ENCODE data around the gene KAT6B. TPM values are rescaled to one million over a fixed set of nuclear protein-coding genes. Genes with fewer than 3 reads are reported as not detected.

Gene KAT6B
- total and polyA plus RNA-seq, 2 of the 8 experiments (the other 6 are each of a cell fraction or from before 2014, with no cell fraction given), result 7.3 to 30.8 TPM

DNA sequence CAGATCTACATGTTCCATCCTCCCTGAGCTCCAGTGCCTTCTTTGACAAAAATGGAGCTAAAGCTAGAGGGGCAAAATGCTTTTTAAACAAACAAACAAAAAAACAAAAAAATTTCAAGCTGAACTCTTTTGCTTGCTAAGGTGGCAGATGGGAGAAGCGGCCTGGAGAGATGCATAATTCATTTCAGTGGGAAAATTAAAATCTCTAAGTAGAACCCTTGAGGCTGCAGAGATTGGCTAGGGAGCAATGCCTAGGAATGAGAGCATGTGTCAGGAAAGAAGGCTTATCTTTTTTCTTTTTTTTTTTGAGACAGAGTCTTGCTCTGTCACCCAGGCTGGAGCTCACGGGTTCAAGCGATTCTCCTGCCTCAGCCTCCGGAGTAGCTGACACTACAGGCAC, 238.7 kb downstream of the KAT6B start (continued):
- TF ChIP-seq, protein P1, sequence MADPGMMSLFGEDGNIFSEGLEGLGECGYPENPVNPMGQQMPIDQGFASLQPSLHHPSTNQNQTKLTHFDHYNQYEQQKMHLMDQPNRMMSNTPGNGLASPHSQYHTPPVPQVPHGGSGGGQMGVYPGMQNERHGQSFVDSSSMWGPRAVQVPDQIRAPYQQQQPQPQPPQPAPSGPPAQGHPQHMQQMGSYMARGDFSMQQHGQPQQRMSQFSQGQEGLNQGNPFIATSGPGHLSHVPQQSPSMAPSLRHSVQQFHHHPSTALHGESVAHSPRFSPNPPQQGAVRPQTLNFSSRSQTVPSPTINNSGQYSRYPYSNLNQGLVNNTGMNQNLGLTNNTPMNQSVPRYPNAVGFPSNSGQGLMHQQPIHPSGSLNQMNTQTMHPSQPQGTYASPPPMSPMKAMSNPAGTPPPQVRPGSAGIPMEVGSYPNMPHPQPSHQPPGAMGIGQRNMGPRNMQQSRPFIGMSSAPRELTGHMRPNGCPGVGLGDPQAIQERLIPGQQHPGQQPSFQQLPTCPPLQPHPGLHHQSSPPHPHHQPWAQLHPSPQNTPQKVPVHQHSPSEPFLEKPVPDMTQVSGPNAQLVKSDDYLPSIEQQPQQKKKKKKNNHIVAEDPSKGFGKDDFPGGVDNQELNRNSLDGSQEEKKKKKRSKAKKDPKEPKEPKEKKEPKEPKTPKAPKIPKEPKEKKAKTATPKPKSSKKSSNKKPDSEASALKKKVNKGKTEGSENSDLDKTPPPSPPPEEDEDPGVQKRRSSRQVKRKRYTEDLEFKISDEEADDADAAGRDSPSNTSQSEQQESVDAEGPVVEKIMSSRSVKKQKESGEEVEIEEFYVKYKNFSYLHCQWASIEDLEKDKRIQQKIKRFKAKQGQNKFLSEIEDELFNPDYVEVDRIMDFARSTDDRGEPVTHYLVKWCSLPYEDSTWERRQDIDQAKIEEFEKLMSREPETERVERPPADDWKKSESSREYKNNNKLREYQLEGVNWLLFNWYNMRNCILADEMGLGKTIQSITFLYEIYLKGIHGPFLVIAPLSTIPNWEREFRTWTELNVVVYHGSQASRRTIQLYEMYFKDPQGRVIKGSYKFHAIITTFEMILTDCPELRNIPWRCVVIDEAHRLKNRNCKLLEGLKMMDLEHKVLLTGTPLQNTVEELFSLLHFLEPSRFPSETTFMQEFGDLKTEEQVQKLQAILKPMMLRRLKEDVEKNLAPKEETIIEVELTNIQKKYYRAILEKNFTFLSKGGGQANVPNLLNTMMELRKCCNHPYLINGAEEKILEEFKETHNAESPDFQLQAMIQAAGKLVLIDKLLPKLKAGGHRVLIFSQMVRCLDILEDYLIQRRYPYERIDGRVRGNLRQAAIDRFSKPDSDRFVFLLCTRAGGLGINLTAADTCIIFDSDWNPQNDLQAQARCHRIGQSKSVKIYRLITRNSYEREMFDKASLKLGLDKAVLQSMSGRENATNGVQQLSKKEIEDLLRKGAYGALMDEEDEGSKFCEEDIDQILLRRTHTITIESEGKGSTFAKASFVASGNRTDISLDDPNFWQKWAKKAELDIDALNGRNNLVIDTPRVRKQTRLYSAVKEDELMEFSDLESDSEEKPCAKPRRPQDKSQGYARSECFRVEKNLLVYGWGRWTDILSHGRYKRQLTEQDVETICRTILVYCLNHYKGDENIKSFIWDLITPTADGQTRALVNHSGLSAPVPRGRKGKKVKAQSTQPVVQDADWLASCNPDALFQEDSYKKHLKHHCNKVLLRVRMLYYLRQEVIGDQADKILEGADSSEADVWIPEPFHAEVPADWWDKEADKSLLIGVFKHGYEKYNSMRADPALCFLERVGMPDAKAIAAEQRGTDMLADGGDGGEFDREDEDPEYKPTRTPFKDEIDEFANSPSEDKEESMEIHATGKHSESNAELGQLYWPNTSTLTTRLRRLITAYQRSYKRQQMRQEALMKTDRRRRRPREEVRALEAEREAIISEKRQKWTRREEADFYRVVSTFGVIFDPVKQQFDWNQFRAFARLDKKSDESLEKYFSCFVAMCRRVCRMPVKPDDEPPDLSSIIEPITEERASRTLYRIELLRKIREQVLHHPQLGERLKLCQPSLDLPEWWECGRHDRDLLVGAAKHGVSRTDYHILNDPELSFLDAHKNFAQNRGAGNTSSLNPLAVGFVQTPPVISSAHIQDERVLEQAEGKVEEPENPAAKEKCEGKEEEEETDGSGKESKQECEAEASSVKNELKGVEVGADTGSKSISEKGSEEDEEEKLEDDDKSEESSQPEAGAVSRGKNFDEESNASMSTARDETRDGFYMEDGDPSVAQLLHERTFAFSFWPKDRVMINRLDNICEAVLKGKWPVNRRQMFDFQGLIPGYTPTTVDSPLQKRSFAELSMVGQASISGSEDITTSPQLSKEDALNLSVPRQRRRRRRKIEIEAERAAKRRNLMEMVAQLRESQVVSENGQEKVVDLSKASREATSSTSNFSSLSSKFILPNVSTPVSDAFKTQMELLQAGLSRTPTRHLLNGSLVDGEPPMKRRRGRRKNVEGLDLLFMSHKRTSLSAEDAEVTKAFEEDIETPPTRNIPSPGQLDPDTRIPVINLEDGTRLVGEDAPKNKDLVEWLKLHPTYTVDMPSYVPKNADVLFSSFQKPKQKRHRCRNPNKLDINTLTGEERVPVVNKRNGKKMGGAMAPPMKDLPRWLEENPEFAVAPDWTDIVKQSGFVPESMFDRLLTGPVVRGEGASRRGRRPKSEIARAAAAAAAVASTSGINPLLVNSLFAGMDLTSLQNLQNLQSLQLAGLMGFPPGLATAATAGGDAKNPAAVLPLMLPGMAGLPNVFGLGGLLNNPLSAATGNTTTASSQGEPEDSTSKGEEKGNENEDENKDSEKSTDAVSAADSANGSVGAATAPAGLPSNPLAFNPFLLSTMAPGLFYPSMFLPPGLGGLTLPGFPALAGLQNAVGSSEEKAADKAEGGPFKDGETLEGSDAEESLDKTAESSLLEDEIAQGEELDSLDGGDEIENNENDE (IDR thresholded peaks at IDR 0.05; ENCODE audit: insufficient replicate concordance, low read length), result no peak

All from H1 (cell line).